Spleen (tissue), 7 donors: ENCODE measurements around the gene PADI4.

Experiments used
- CTCF ChIP-seq, 11 experiments: fragments of 200-600 bp in 7 of 11; fragments of 450-650 bp in 4 of 11; sonication (generic) in 4 of 11; IDR thresholded peaks in 8 of 11; conservative IDR thresholded peaks in 3 of 11; 1 replicate in 7 of 11; 2 replicates in 4 of 11; pipeline versions ENCODE4 v1.4.0 to v1.8.0; 2016 to 2021; ENCODE audit warnings: antibody characterized with exemption in 11 of 11, inconsistent platforms in 4 of 11, mild to moderate bottlenecking in 1 of 11
- POLR2A ChIP-seq, 3 donors: fragments of 450-650 bp; IDR thresholded peaks; one replicate each; pipeline ENCODE4 v1.5.1; 2017; ENCODE audit warnings: antibody characterized with exemption in 3 of 3, mild to moderate bottlenecking in 1 of 3
- POLR2AphosphoS5 ChIP-seq, 3 donors: sonication (generic); formaldehyde crosslinking; IDR thresholded peaks; one replicate each; pipeline ENCODE4 v1.5.1; 2017; ENCODE audit warnings: antibody characterized with exemption in 3 of 3
- donor health status: DM: no; HTN: no; CAD: no; lungs with moderate emphysema.
- donor health status: DM: no; HTN: no; CAD: no.
- donor health status: DM: no; HTN: no; CAD: no.

GRCh38 chr1:17409391-17409811 is 101.4 kb downstream of the PADI4 start:
- TF ChIP-seq CTCF (IDR thresholded peaks at IDR 0.05 in 8 of 11, conservative IDR thresholded peaks at IDR 0.05 in 3 of 11) (no peak), POLR2A (IDR thresholded peaks at IDR 0.05) (no peak), POLR2AphosphoS5 (IDR thresholded peaks at IDR 0.05) (peak in 1 of 3 donors; percentile 52)
